ENCODE results near the gene RRP15. TPM values are rescaled to one million over a fixed set of nuclear protein-coding genes. Genes with fewer than 3 reads are reported as not detected.

RRP15 gene
- total and polyA plus RNA-seq, 2 of the 8 experiments (the other 6 are each of a cell fraction or from before 2014, with no cell fraction given), result 3.7 to 52.8 TPM

DNA sequence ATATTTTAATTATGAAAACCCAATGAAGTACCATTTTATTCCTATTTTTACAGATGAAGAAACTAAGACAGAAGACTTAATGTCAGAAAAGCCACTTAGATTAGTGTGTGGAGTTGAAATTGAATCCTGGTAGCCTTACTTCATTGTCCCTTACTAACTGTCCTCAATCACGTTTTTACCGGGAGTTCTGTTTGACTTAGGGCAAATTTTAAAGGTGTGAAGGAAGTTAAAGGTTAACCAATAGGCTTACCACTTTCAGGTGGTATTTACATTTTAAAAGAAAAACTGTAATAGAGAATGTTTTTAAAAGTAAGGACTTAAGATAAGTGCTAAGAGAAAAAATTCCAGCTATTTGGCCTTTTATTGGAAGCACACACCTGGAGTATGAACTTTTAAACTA, 12.4 kb downstream of the RRP15 start (continued):
- TF ChIP-seq BCL11A (IDR thresholded peaks at IDR 0.05; ENCODE audit: low read depth in 2 of 2, low read length in 2 of 2) (no peak), SP1 (IDR thresholded peaks at IDR 0.05; ENCODE audit: low read depth, low read length) (no peak), GTF2F1 (IDR thresholded peaks at IDR 0.05; ENCODE audit: borderline replicate concordance, low read depth, low read length) (no peak), EP300 (IDR thresholded peaks at IDR 0.05; ENCODE audit: borderline replicate concordance in 1 of 2, low read depth in 2 of 2, low read length in 2 of 2) (no peak), YY1 (IDR thresholded peaks at IDR 0.05; ENCODE audit: low read depth, low read length) (no peak)
- TF ChIP-seq, protein P1, sequence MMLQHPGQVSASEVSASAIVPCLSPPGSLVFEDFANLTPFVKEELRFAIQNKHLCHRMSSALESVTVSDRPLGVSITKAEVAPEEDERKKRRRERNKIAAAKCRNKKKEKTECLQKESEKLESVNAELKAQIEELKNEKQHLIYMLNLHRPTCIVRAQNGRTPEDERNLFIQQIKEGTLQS (IDR thresholded peaks at IDR 0.05; ENCODE audit: insufficient read depth, low read depth, low read length), result no peak

All from H1 (cell line).